BE2C (cell line): ENCODE data around the gene CD109.

Experiments used
- DNase-seq: peaks from one replicate; pipeline ENCODE4 v3.0.0-alpha.2; 2020
- H3K27me3 ChIP-seq: fragments of 250-450 bp; sonication (Bioruptor Pico); 2 replicates; pipeline ENCODE4 v1.5.1; 2020; ENCODE audit warnings: mild to moderate bottlenecking
- H3K36me3 ChIP-seq: fragments of 250-450 bp; sonication (Bioruptor Pico); 2 replicates; pipeline ENCODE4 v1.5.1; 2020; ENCODE audit warnings: mild to moderate bottlenecking
- H3K4me1 ChIP-seq: fragments of 250-450 bp; sonication (Bioruptor Pico); 2 replicates; pipeline ENCODE4 v1.5.1; 2020
- H3K4me3 ChIP-seq: 2 replicates; pipeline ENCODE4 v1.5.1; 2011; ENCODE audit warnings: low read depth, low read length
- H3K9me3 ChIP-seq: fragments of 250-450 bp; sonication (Bioruptor Pico); 2 replicates; pipeline ENCODE4 v1.5.1; 2020
- TF ChIP-seq, protein P1 (sequence below): IDR thresholded peaks from 2 replicates; pipeline ENCODE4 v1.5.1; 2012; ENCODE audit warnings: mild to moderate bottlenecking, low read depth, low read length

The CD109 gene

DNA sequence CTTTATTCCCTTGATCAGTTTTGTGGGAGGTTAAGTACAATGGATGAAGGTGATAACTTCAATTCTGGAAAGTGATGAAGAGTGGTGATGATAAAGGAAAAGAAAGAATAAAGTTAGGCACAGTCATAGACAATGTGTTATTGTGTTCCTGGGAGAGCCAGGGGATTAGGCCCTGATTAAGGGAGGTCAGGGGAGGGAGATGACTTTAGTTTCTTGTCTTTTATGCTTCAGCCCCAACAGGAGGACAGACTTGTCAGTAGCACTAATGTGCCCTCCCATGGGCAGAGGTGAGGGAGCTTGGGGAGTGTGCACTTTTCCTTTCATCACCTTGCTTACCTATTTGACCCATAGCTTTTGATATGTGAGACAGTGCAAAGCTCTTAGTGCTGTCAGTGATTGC is 115.7 kb downstream of the CD109 start:
- TF ChIP-seq, protein P1, sequence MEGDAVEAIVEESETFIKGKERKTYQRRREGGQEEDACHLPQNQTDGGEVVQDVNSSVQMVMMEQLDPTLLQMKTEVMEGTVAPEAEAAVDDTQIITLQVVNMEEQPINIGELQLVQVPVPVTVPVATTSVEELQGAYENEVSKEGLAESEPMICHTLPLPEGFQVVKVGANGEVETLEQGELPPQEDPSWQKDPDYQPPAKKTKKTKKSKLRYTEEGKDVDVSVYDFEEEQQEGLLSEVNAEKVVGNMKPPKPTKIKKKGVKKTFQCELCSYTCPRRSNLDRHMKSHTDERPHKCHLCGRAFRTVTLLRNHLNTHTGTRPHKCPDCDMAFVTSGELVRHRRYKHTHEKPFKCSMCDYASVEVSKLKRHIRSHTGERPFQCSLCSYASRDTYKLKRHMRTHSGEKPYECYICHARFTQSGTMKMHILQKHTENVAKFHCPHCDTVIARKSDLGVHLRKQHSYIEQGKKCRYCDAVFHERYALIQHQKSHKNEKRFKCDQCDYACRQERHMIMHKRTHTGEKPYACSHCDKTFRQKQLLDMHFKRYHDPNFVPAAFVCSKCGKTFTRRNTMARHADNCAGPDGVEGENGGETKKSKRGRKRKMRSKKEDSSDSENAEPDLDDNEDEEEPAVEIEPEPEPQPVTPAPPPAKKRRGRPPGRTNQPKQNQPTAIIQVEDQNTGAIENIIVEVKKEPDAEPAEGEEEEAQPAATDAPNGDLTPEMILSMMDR: no peak
- Histone ChIP-seq H3K27me3 (no peaks in the 10 kb centered on the region), H3K9me3 (no peaks in the 10 kb centered on the region), H3K4me3 (no peak overlapping the region), H3K36me3 (no peaks in the 10 kb centered on the region), H3K4me1 (no peaks in the 10 kb centered on the region)
- no peak for DNase-seq

- Histone ChIP-seq H3K4me1 (no peaks in the 10 kb centered on the region), H3K36me3 (no peaks in the 10 kb centered on the region), H3K9me3 (no peaks in the 10 kb centered on the region), H3K4me3 (no peak overlapping the region), H3K27me3 (no peaks in the 10 kb centered on the region)
- no peak for DNase-seq
- TF ChIP-seq, protein P1: no peak
These were observed 121.2 kb downstream of the CD109 start for GRCh38 chr6:73817253-73817652.

GRCh38 chr6:73823046-73823735 is 127.2 kb downstream of the CD109 start:
- H3K36me3 ChIP-seq: no peaks in the 10 kb centered on the region
- DNase-seq: no peak
- no peaks in the 10 kb centered on the region for H3K4me1 ChIP-seq
- no peaks in the 10 kb centered on the region for H3K9me3 ChIP-seq
- H3K27me3 ChIP-seq: no peaks in the 10 kb centered on the region
- no peak overlapping the region for H3K4me3 ChIP-seq
- TF ChIP-seq, protein P1: no peak

DNA sequence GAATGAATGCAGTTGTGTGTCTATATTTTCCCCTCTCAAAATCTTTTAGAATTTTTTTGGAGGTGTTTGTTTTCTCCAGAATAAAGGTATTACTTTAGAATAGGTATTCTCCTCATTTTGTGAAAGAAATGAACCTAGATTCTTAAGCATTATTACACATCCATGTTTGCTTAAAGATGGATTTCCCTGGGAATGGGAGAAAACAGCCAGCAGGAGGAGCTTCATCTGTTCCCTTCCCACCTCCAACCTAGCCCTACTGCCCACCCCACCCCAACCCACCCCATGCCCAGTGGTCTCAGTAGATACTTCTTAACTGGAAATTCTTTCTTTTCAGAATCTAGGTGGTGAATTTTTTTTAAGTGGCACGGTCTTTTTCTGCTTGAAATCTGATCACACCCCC is 127.8 kb downstream of the CD109 start:
- Histone ChIP-seq H3K36me3 (no peaks in the 10 kb centered on the region), H3K4me1 (no peaks in the 10 kb centered on the region), H3K4me3 (no peak overlapping the region), H3K9me3 (no peaks in the 10 kb centered on the region), H3K27me3 (no peaks in the 10 kb centered on the region)
- TF ChIP-seq, protein P1: no peak
- no peak for DNase-seq

DNA sequence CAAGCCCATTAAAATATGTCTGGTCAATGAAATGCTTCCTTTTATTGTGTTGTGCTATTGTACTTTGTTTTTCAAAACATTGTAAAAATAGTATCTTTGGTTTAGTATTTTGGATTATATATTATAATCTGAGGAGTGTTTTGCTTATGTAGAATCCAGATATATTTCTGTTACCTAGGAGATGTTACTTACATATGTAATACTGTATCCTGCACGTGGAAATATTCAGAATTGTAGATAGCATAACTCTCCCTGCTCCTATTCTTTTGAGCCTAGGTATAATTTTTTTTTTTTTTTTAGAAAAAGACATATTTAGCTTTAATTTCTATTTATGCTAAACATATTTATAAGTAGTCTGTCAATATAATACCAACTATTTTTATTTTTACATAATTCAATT is 130.6 kb downstream of the CD109 start:
- no peaks in the 10 kb centered on the region for H3K4me1 ChIP-seq
- H3K36me3 ChIP-seq: no peaks in the 10 kb centered on the region
- no peak overlapping the region for H3K4me3 ChIP-seq
- TF ChIP-seq, protein P1: no peak
- no peak for DNase-seq
- no peaks in the 10 kb centered on the region for H3K27me3 ChIP-seq
- no peaks in the 10 kb centered on the region for H3K9me3 ChIP-seq

GRCh38 chr6:73830119-73830518 is 134.1 kb downstream of the CD109 start:
- Histone ChIP-seq H3K4me1 (no peaks in the 10 kb centered on the region), H3K4me3 (no peak overlapping the region), H3K36me3 (no peaks in the 10 kb centered on the region), H3K9me3 (no peaks in the 10 kb centered on the region), H3K27me3 (no peaks in the 10 kb centered on the region)
- DNase-seq: no peak
- TF ChIP-seq, protein P1: no peak
